ENCODE measurements around the gene MUC2.

GRCh38 chr11:1072116-1072820 is 2.4 kb upstream of the MUC2 start:
- TF ChIP-seq CTCF (conservative IDR thresholded peaks at IDR 0.05; ENCODE audit: low read length) (no peak), EZH2phosphoT487 (IDR thresholded peaks at IDR 0.05; ENCODE audit: borderline replicate concordance, low read depth, low read length) (no peak)
